BJ (cell line): ENCODE data around the gene NPAS3. TPM values are rescaled to one million over a fixed set of nuclear protein-coding genes. Genes with fewer than 3 reads are reported as not detected.

ENCODE experiments used
- CTCF ChIA-PET: fragments of 350-600 bp; formaldehyde crosslinking; extraction: SDS; loops from one replicate; lab custom pipeline; 2021; ENCODE audit warnings: antibody characterized with exemption, inconsistent platforms; lab: Yijun Ruan, JAX
- POLR2A ChIA-PET: fragments of 300-600 bp; sonication (Branson Sonifier 250); formaldehyde crosslinking; extraction: SDS; loops from one replicate; lab custom pipeline; 2021; ENCODE audit warnings: antibody characterized with exemption; lab: Charles Lee
- DNase-seq: peaks from one replicate; pipeline ENCODE4 v3.0.0-alpha.2; 2011; ENCODE audit warnings: low read depth
- H3K27me3 ChIP-seq: 2 replicates; pipeline ENCODE4 v1.6.0; 2011; ENCODE audit warnings: low read length; ENCODE audit not compliant: control insufficient read depth, insufficient read depth
- H3K36me3 ChIP-seq: 2 replicates; pipeline ENCODE4 v1.5.1; 2011; ENCODE audit warnings: low read length; ENCODE audit not compliant: control insufficient read depth, insufficient read depth
- H3K4me3 ChIP-seq: 2 replicates; pipeline ENCODE4 v1.5.1; 2011; ENCODE audit warnings: low read depth, mild to moderate bottlenecking, control low read depth, low read length
- polyA plus RNA-seq: library from polyadenylated mRNA; depleted of rRNA; stranded (reverse); fragments of >200 nt; gene quantifications from 2 replicates; pipeline ENCODE4 v1.2.3, GENCODE V29; 2011
- TF ChIP-seq, protein P1 (sequence below): IDR thresholded peaks from 2 replicates; pipeline ENCODE4 v1.5.1; 2011; ENCODE audit warnings: low read depth, mild to moderate bottlenecking, control low read depth, inconsistent platforms, low read length, moderate library complexity; ENCODE audit not compliant: insufficient read depth

Gene NPAS3
- polyA plus RNA-seq, 1 experiment, result 0.09 TPM

DNA sequence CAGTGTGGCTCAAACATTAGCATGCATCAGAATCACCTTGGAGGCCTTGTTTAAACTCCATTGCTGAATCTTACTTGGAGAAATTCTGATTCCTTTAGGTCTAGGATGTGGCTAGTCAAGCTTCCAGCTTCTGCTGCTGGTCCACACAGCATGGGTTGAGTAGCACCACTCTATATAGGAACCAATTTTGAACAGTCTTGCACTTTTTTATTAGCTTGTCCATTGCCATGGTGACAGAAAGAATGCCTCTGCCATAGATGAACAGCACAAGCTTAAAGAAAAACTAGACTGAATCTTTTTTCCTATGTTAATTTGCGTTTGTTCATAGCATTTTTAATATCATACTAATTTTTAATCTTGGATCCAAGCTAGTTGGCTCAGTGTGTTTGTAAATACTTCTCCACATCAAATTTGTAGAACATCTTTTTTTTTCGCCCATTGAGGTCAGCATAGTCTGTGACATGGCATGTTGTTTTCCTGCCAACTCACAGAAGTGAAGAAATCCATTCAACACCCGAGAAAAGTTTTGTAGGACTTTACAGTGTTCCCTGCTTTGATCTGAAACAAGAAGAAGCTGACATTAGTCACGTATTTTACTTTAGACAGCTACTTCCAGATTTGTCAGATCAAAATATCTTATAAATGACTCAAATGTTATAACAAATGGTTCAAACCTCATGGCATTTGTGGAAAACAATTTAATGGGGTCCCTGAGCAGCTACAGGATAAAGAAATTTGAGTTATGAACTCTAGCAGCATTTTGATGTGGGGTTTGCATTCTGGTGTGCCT is 573.4 kb downstream of the NPAS3 start:
- H3K4me3 ChIP-seq, result no peak overlapping the region
- H3K27me3 ChIP-seq, result no peaks in the 10 kb centered on the region
- TF ChIP-seq, protein P1, sequence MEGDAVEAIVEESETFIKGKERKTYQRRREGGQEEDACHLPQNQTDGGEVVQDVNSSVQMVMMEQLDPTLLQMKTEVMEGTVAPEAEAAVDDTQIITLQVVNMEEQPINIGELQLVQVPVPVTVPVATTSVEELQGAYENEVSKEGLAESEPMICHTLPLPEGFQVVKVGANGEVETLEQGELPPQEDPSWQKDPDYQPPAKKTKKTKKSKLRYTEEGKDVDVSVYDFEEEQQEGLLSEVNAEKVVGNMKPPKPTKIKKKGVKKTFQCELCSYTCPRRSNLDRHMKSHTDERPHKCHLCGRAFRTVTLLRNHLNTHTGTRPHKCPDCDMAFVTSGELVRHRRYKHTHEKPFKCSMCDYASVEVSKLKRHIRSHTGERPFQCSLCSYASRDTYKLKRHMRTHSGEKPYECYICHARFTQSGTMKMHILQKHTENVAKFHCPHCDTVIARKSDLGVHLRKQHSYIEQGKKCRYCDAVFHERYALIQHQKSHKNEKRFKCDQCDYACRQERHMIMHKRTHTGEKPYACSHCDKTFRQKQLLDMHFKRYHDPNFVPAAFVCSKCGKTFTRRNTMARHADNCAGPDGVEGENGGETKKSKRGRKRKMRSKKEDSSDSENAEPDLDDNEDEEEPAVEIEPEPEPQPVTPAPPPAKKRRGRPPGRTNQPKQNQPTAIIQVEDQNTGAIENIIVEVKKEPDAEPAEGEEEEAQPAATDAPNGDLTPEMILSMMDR, result no peak
- POLR2A ChIA-PET, result interaction anchor here (0.7 kb wide), 1 partner anchor 274 kb away, joined by 3 read pairs; no protein-coding TSS in a partner anchor
- CTCF ChIA-PET, result interaction anchor here (0.9 to 2.0 kb wide), 4 partner anchors 9 to 281 kb away, joined by 3 to 7 read pairs (median 3); no protein-coding TSS in a partner anchor
- no peaks in the 10 kb centered on the region for H3K36me3 ChIP-seq
- peak; percentile 16 for DNase-seq

DNA sequence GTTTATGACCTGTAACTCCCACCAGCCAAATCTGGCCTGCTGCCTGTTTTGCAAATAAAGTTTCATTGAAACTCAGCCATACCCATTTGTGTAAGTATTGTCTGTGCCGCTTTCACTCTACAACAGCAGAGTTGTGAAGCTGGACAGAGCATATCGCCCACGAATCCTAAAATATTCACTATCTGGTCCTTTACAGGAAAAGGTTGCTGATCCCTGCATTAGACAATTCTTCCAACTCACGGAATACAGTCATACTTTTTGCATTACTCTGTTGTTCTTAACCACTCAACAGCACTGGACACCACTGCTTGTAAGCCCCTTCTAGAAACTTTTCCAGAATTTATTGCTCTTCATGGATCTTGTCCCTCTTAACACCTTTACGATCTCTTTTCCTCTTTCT is 576.8 kb downstream of the NPAS3 start:
- ChIA-PET CTCF (no interaction called here), POLR2A (no interaction called here)
- H3K36me3 ChIP-seq, result no peaks in the 10 kb centered on the region
- TF ChIP-seq, protein P1, result no peak
- no peaks in the 10 kb centered on the region; the same call in 1 of the 2 replicates for H3K27me3 ChIP-seq
- no peak for DNase-seq
- H3K4me3 ChIP-seq, result no peak overlapping the region

DNA sequence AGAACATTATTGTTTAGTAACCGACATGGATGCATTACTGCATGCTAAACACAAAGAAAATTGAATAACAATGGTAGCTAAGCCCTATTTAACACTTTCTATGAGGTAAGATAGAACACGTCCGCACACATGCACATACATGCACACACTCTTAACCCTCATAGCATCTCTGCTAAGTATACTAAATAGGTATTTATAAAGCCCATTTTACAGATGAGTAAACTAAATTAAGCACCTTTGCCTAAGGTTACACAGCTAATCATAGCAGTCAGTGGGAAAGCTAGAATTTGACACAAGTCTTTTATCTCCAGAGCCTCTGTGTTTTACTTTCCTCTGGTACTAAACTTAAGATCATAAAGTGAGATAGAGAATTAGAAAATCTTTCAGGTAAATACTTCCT is 577.2 kb downstream of the NPAS3 start:
- no peak overlapping the region for H3K4me3 ChIP-seq
- no peaks in the 10 kb centered on the region; the same call in 1 of the 2 replicates for H3K27me3 ChIP-seq
- H3K36me3 ChIP-seq, result no peaks in the 10 kb centered on the region
- TF ChIP-seq, protein P1, result no peak
- ChIA-PET POLR2A (no interaction called here), CTCF (no interaction called here)
- no peak for DNase-seq

DNA sequence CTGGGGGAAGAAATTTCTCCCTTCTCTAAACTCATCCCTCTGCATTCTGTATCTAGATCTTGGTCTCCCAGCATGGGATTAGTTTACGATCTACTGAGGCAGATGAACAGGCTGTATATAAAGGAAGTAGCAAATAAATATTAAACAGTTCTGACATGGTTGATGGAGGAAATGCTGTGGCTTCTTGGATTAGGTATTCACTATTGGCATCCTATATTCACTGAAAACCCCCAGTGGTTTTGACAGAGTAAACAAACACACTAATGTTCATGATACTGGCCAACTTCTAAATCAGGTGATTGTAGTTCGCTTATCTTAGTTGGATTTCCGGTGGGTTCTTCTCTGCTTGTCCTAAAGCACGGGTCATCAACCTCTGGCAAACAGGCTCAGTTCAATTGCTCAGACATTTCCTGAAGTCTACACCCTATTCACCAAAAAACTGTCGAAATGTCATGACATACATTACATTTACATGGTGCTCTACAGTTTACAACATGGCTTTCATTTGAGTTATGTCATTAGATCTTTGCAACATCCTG is 578.3 kb downstream of the NPAS3 start:
- Histone ChIP-seq H3K27me3 (no peaks in the 10 kb centered on the region; the same call in 1 of the 2 replicates), H3K4me3 (no peak overlapping the region), H3K36me3 (no peaks in the 10 kb centered on the region)
- ChIA-PET POLR2A (no interaction called here), CTCF (no interaction called here)
- TF ChIP-seq, protein P1, result no peak
- DNase-seq, result no peak

DNA sequence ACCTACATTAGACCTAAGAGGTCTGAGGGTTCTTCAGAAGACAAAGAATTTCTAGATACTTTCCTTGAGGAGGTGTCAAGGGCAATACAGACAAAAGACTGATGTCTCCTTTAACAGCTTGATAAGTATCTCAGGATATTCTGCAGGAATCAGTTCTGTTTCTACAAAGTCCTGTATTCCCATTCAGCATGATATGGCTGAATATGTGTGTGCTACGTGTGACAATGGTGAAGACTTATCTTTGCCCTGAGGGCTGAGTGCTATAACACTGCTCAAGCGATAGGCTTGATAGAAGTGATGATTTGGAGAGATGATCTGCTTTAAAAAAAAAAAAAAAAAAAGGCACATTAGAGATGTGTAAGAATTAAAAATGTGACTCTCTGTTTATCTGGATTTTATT is 582.5 kb downstream of the NPAS3 start:
- TF ChIP-seq, protein P1, result no peak
- no peak overlapping the region for H3K4me3 ChIP-seq
- POLR2A ChIA-PET, result no interaction called here
- CTCF ChIA-PET, result interaction anchor here (1.5 kb wide), 1 partner anchor 9 kb away, joined by 3 read pairs; no protein-coding TSS in a partner anchor
- no peak for DNase-seq
- no peaks in the 10 kb centered on the region for H3K36me3 ChIP-seq
- H3K27me3 ChIP-seq, result no peaks in the 10 kb centered on the region; the same call in 1 of the 2 replicates
